Spinal cord (tissue), 10 donors: Measurements from ENCODE around the gene TRPM3. TPM values are rescaled to one million over a fixed set of nuclear protein-coding genes. Genes with fewer than 3 reads are reported as not detected.

Experiments used
- DNase-seq, 6 donors: peaks; one replicate each; pipeline versions ENCODE4 v3.0.0 to v3.0.0-alpha.2; 2013 to 2015; ENCODE audit warnings: low spot score in 6 of 6, low read depth in 4 of 6
- H3K27ac ChIP-seq: one replicate; pipeline ENCODE4 v1.5.1; 2013; ENCODE audit warnings: low read depth, low read length, control low read depth
- H3K27me3 ChIP-seq: one replicate; pipeline ENCODE4 v1.6.1; 2013; ENCODE audit warnings: low read length; ENCODE audit not compliant: control insufficient read depth, insufficient read depth
- H3K36me3 ChIP-seq: one replicate; pipeline ENCODE4 v1.6.1; 2013; ENCODE audit warnings: low read length; ENCODE audit not compliant: control insufficient read depth, insufficient read depth
- H3K4me1 ChIP-seq: one replicate; pipeline ENCODE4 v1.6.1; 2013; ENCODE audit warnings: low read length; ENCODE audit not compliant: control insufficient read depth, insufficient read depth
- H3K4me3 ChIP-seq: one replicate; pipeline ENCODE4 v1.5.1; 2013; ENCODE audit warnings: low read depth, low read length, control low read depth
- H3K9me3 ChIP-seq: one replicate; pipeline ENCODE4 v1.6.1; 2013; ENCODE audit warnings: low read length; ENCODE audit not compliant: control insufficient read depth, insufficient read depth
- WGBS: methylation state at CpG from one replicate; pipeline ENCODE4 v1.1.5; 2013; ENCODE audit warnings: missing lambda C conversion rate; ENCODE audit not compliant: insufficient coverage; 5-methylcytosine and 5-hydroxymethylcytosine counted together
- polyA plus RNA-seq, 2 donors: library from polyadenylated mRNA; unstranded; fragments of 120-200 nt; gene quantifications; one replicate each; pipeline ENCODE4 v1.2.1, GENCODE V29; 2013; ENCODE audit not compliant: insufficient read length in 2 of 2
- total RNA-seq, 2 donors: library from RNA; depleted of rRNA in 1 of 2; stranded (reverse); fragments of 120-200 nt in 1 of 2; fragments of >200 nt in 1 of 2; gene quantifications; one replicate each; pipeline versions ENCODE4 v1.2.3 to v1.2.4, GENCODE V29; 2013 to 2014
- donor health status: healthy.

The TRPM3 gene
- total and polyA plus RNA-seq, 4 donors, result 16.7 to 198 (median 37.6) TPM

DNA sequence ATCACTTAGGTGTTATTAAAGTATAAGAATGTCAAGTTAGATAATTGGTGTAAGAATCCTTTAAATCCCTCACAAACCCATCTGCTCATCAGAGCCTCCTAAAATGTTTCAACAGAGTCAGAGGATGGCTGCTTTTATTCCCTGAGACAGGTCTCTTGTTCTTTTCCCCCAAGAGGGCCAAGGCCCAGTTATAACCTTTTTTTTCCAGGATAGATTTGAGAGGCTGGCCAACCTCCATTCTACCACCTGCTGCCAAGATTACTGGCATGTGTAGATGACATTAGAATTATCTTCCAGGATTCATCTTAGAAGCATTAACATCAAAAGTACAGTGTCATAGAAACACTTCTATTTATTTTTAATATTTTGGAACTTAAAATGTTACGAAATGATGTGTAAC is 305.1 kb downstream of the TRPM3 start:
- no peaks in the 10 kb centered on the region for H3K27me3 ChIP-seq
- no CpG with 5 or more reads among the region's 1 CpG for WGBS
- no peaks in the 10 kb centered on the region for H3K36me3 ChIP-seq
- H3K27ac ChIP-seq, result no peak overlapping the region
- no peaks in the 10 kb centered on the region for H3K4me1 ChIP-seq
- H3K4me3 ChIP-seq, result no peak overlapping the region
- no peaks in the 10 kb centered on the region for H3K9me3 ChIP-seq
- DNase-seq, result no peak

GRCh38 chr9:70814597-70814996 is 306.8 kb downstream of the TRPM3 start:
- no peak overlapping the region for H3K4me3 ChIP-seq
- H3K36me3 ChIP-seq, result no peaks in the 10 kb centered on the region
- H3K4me1 ChIP-seq, result no peaks in the 10 kb centered on the region
- no CpG with 5 or more reads among the region's 2 CpGs for WGBS
- no peak overlapping the region for H3K27ac ChIP-seq
- no peaks in the 10 kb centered on the region for H3K9me3 ChIP-seq
- no peak for DNase-seq
- H3K27me3 ChIP-seq, result no peaks in the 10 kb centered on the region

GRCh38 chr9:70813141-70813540 is 308.3 kb downstream of the TRPM3 start:
- Histone ChIP-seq H3K27ac (no peak overlapping the region), H3K4me3 (no peak overlapping the region), H3K36me3 (no peaks in the 10 kb centered on the region), H3K27me3 (no peaks in the 10 kb centered on the region), H3K9me3 (no peaks in the 10 kb centered on the region), H3K4me1 (no peaks in the 10 kb centered on the region)
- no CpG with 5 or more reads among the region's 2 CpGs for WGBS
- DNase-seq, result no peak

GRCh38 chr9:70811638-70812037 is 309.8 kb downstream of the TRPM3 start:
- Histone ChIP-seq H3K4me3 (no peak overlapping the region), H3K27me3 (no peaks in the 10 kb centered on the region), H3K36me3 (no peaks in the 10 kb centered on the region), H3K9me3 (no peaks in the 10 kb centered on the region), H3K27ac (no peak overlapping the region), H3K4me1 (no peaks in the 10 kb centered on the region)
- no CpG with 5 or more reads among the region's 1 CpG for WGBS
- no peak for DNase-seq

GRCh38 chr9:70806875-70807274 is 314.5 kb downstream of the TRPM3 start:
- no peak overlapping the region for H3K4me3 ChIP-seq
- no peaks in the 10 kb centered on the region for H3K4me1 ChIP-seq
- no peak for DNase-seq
- no peaks in the 10 kb centered on the region for H3K36me3 ChIP-seq
- no peaks in the 10 kb centered on the region for H3K27me3 ChIP-seq
- WGBS, result no CpG with 5 or more reads among the region's 2 CpGs
- H3K9me3 ChIP-seq, result no peaks in the 10 kb centered on the region
- H3K27ac ChIP-seq, result no peak overlapping the region

GRCh38 chr9:70805949-70806348 is 315.5 kb downstream of the TRPM3 start:
- no peaks in the 10 kb centered on the region for H3K9me3 ChIP-seq
- H3K4me1 ChIP-seq, result no peaks in the 10 kb centered on the region
- no peaks in the 10 kb centered on the region for H3K36me3 ChIP-seq
- H3K4me3 ChIP-seq, result no peak overlapping the region
- peak in 1 of 6 donors; percentile 85 for DNase-seq
- H3K27ac ChIP-seq, result no peak overlapping the region
- no peaks in the 10 kb centered on the region for H3K27me3 ChIP-seq
- WGBS, result 33% methylated on average over 4 of the region's 6 CpGs

GRCh38 chr9:70802758-70803436 is 318.5 kb downstream of the TRPM3 start:
- H3K4me1 ChIP-seq, result no peaks in the 10 kb centered on the region
- H3K9me3 ChIP-seq, result no peaks in the 10 kb centered on the region
- WGBS, result 86% methylated on average over 2 of the region's 6 CpGs
- DNase-seq, result no peak
- no peak overlapping the region for H3K4me3 ChIP-seq
- no peaks in the 10 kb centered on the region for H3K36me3 ChIP-seq
- H3K27me3 ChIP-seq, result no peaks in the 10 kb centered on the region
- H3K27ac ChIP-seq, result no peak overlapping the region

- H3K4me1 ChIP-seq, result no peaks in the 10 kb centered on the region
- no peak overlapping the region for H3K27ac ChIP-seq
- H3K27me3 ChIP-seq, result no peaks in the 10 kb centered on the region
- H3K36me3 ChIP-seq, result no peaks in the 10 kb centered on the region
- no CpG with 5 or more reads among the region's 1 CpG for WGBS
- DNase-seq, result no peak
- H3K4me3 ChIP-seq, result no peak overlapping the region
- no peaks in the 10 kb centered on the region for H3K9me3 ChIP-seq
Observed at GRCh38 chr9:70802206-70802605, 319.2 kb downstream of the TRPM3 start.

GRCh38 chr9:70801181-70801829 is 320.1 kb downstream of the TRPM3 start:
- DNase-seq, result peak in 1 of 6 donors; percentile 86
- Histone ChIP-seq H3K27me3 (no peaks in the 10 kb centered on the region), H3K4me3 (no peak overlapping the region), H3K9me3 (no peaks in the 10 kb centered on the region), H3K27ac (no peak overlapping the region), H3K36me3 (no peaks in the 10 kb centered on the region), H3K4me1 (no peaks in the 10 kb centered on the region)
- 60% methylated on average over 1 of the region's 4 CpGs for WGBS

GRCh38 chr9:70798018-70798417 is 323.4 kb downstream of the TRPM3 start:
- H3K4me3 ChIP-seq, result no peak overlapping the region
- no peaks in the 10 kb centered on the region for H3K4me1 ChIP-seq
- DNase-seq, result no peak
- H3K36me3 ChIP-seq, result no peaks in the 10 kb centered on the region
- no peaks in the 10 kb centered on the region for H3K27me3 ChIP-seq
- no peak overlapping the region for H3K27ac ChIP-seq
- H3K9me3 ChIP-seq, result no peaks in the 10 kb centered on the region
- 100% methylated on average over 3 of the region's 6 CpGs for WGBS
